ENCODE measurements around the gene SCAPER. TPM values are rescaled to one million over a fixed set of nuclear protein-coding genes. Genes with fewer than 3 reads are reported as not detected.

SCAPER gene
- polyA plus RNA-seq, 2 of the 4 experiments (the other 2 are of a cell fraction): 4.9 to 5.5 TPM

- WGBS (ENCODE audit: missing lambda C conversion rate): 91% methylated on average over 2 of the region's 2 CpGs
- no peak for FAIRE-seq
- TF ChIP-seq MYC (IDR thresholded peaks at IDR 0.05; ENCODE audit: borderline replicate concordance, low read length): no peak
- TF ChIP-seq BHLHE40 (IDR thresholded peaks at IDR 0.05; ENCODE audit: low read depth, low read length): no peak
- no peak for TF ChIP-seq ELK1 (IDR thresholded peaks at IDR 0.05; ENCODE audit: low read depth, low read length)
- TF ChIP-seq RFX5 (IDR thresholded peaks at IDR 0.05): no peak
- no peak for TF ChIP-seq REST (IDR thresholded peaks at IDR 0.05)
- TF ChIP-seq GATA3 (IDR thresholded peaks at IDR 0.05; ENCODE audit: borderline replicate concordance): no peak
- no peak for TF ChIP-seq HEYL (CRISPR knock-in tag; IDR thresholded peaks at IDR 0.05)
- no peak for TF ChIP-seq NPAS2 (CRISPR knock-in tag; IDR thresholded peaks at IDR 0.05; ENCODE audit: borderline replicate concordance)
- no peak for TF ChIP-seq SMC3 (IDR thresholded peaks at IDR 0.05)
- TF ChIP-seq FOSL2 (IDR thresholded peaks at IDR 0.05): no peak
- no peak for TF ChIP-seq FOSL2 (CRISPR knock-in tag; IDR thresholded peaks at IDR 0.05)
- TF ChIP-seq TFCP2L1 (CRISPR knock-in tag; IDR thresholded peaks at IDR 0.05): no peak
- TF ChIP-seq PHF8 (IDR thresholded peaks at IDR 0.05; ENCODE audit: borderline replicate concordance, low read depth): no peak
- no peak for TF ChIP-seq JUNB (IDR thresholded peaks at IDR 0.05)
- TF ChIP-seq ZSCAN20 (CRISPR knock-in tag; IDR thresholded peaks at IDR 0.05): no peak
- TF ChIP-seq ATOH8 (CRISPR knock-in tag; IDR thresholded peaks at IDR 0.05; ENCODE audit: low read depth): no peak
- TF ChIP-seq ESRRA (IDR thresholded peaks at IDR 0.05; ENCODE audit: borderline replicate concordance, low read length): no peak
- TF ChIP-seq FOSB (CRISPR knock-in tag; IDR thresholded peaks at IDR 0.05): no peak
- POLR2A ChIA-PET: interaction anchor here (0.7 kb wide), 1 partner anchor 640 kb away, joined by 3 read pairs; no protein-coding TSS in a partner anchor
- Histone ChIP-seq H3K27ac (no peak overlapping the region), H3K4me2 (no peak overlapping the region), H3K4me1 (no peaks in the 10 kb centered on the region), H3K9me3 (no peaks in the 10 kb centered on the region), H3K4me3 (no peak overlapping the region)
- DNase-seq (ENCODE audit: low read depth in 1 of 2, low spot score in 1 of 2): no peak
- CTCF ChIA-PET: interaction anchor here (0.7 to 1.6 kb wide), 5 partner anchors 636 to 814 kb away, joined by 3 to 7 read pairs (median 4); no protein-coding TSS in a partner anchor
- no peak for ATAC-seq
These were observed 33.2 kb downstream of the SCAPER start for GRCh38 chr15:76871930-76872329.

GRCh38 chr15:76868740-76869139 lies 36.4 kb downstream of the SCAPER start:
- no peak for DNase-seq (ENCODE audit: low read depth in 1 of 2, low spot score in 1 of 2)
- no peak overlapping the region for H3K27ac ChIP-seq
- no peak overlapping the region for H3K4me3 ChIP-seq
- no peak overlapping the region for H3K4me2 ChIP-seq
- no peak for ATAC-seq
- TF ChIP-seq TP53 (CRISPR knock-in tag; IDR thresholded peaks at IDR 0.05) (no peak), ESRRA (IDR thresholded peaks at IDR 0.05; ENCODE audit: borderline replicate concordance, low read length) (no peak)
- POLR2A ChIA-PET: no interaction called here
- CTCF ChIA-PET: interaction anchor here (0.6 to 3.1 kb wide), 6 partner anchors 8 to 1230 kb away, joined by 3 to 34 read pairs (median 4); no protein-coding TSS in a partner anchor
- H3K4me1 ChIP-seq: no peaks in the 10 kb centered on the region
- FAIRE-seq: no peak
- H3K9me3 ChIP-seq: no peaks in the 10 kb centered on the region

Measured in A549 (cell line).